ENCODE data around the gene PDIA6.
A peak's percentile ranks its signal among the peaks of the same experiment; 100 is the strongest.
"Not testable (repeated sequence)": the region's sequence is repeated elsewhere in the genome, so short reads cannot be mapped to it uniquely, and the experiment has no call there.

Gene PDIA6

DNA sequence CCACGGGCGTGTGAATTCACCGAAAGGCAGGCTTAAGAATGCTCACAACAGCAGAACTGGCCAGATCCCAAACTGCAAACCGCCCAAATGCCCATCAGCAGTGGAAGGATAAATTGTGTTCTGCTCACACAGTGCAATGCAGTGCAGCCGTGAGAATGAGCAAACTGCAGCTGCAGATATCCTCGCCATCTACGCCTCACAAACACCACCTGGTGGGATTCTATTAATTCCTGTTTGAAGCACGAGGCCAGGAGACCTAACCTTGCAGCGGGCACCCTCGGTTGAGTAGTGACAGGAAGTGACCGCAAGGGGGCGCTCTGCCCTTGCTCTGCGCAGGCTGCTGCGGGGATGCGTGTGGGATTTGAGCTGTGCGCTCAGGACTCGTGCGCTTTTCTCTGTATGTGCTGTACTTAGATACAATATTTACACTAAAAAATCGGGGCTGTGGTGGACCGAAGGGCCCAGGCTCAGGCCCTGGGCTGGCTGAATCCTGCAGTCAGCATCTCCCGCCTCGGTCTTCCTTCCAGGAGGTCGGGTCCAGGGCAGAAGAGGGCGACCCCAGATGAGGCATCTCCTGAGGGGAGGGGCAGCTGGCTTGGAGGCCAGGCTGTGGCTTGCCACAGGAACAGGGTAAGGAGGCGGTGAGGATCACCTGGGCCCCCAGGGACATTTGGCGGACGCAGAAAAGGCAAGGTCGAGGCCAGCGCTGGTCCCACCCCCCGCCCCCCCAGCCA is 19.8 kb upstream of the PDIA6 start:
- DNase-seq, result peak in 1 of 2 experiments; percentile 27

DNA sequence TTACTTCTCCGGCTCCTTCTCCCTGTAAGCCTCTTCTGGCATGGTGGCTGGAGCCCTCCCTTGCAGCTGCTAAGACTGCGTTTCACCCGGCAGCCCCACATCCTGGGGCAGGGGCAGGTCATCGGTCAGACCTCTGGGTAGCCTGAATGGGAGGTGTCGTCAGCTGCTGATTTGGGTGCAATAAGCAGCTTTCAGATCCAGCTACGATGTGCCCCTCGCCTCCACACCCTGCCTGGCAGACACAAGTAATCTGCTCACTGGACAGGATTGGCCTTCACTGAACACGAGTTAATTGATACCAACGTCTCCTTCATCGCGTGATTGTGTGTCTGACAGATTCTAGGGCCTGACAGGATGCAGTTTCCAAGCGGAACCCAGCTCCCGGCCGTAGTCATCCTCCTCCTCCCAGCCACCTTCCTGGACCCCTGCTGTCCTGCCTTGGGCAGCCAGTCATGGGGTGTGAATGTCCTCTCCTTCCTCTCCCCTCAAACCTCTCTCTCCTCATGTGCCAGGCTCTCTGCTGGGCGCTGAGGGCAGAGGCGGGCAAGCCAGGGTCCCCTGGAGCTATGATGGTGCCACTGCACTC is 18.9 kb upstream of the PDIA6 start:
- DNase-seq, result no peak

DNA sequence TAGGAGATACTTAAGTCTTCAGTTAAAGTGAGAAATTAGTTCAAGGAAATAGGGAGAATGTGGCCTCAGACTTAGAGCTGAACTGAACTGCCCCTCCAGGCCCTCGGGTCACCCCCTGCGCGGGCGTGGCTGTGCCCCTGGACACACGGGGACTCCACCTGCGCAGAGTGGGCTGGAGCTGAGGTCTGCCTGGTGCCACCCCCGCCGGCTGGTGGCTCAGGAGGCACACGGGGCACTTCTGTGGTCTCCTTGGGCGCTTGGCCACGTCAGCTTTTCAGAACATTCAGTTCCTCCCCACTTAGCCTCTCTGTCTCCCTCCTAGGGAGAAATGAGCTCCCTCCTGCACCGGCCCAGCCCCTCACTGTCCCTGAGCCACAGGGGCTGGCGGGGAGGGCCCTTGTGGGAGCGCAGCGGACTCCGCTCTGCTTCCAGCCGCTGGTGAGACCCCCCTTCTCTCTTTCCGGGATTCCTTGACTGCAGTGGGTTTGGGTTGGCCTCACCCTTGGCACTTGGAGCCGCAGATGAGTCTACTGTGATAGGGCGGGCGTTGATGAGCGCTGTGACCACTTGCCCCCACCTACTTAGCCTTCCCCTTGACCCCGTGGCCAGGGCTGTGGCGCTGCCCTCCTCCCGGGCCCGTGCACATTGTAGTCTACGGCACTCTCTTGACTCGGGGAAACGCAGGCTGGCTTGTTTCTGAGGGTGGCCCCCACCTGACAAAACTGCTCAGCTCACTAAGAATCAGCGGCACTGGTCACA is 18.2 kb upstream of the PDIA6 start:
- no peak for DNase-seq

DNA sequence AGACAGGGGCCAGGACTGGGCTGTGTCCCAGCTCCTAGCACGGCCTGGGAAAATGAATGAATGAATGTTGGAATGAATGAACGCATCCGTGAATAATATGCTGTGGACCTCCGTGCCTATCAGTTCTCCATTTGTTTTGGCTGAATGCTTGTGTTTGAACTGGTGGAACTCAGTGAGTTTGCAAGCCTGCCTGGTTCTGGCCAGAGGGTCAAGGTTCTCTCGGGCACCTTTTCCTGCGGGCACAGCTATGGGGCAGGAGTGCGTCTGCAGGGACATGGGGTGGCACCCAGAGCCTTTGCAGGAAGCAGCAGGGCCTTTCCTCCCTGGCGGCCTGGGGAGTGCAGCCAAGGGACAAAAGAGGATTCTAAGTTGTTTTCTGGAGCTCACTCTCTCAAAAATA is 17.6 kb upstream of the PDIA6 start:
- DNase-seq, result no peak

DNA sequence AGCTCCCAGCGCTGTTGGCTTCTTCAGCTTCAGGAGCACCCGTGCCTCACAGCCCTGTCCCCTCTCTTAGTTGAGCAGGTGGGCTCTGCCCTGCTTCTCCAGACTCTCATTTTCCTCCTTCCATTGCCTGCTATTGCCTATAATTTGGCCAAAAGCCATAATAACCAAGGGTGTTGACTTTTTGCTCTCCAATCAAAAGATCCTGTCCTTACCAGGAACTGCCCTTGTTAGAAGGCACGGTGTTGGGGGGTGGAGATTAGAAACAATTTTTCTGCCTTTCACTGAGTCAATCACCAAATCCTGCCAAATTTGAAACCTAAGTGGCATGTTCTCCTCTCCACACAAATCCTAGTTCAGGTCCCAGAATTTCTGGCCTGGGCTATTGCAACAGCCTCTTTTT is 16.7 kb upstream of the PDIA6 start:
- no peak for DNase-seq

DNA sequence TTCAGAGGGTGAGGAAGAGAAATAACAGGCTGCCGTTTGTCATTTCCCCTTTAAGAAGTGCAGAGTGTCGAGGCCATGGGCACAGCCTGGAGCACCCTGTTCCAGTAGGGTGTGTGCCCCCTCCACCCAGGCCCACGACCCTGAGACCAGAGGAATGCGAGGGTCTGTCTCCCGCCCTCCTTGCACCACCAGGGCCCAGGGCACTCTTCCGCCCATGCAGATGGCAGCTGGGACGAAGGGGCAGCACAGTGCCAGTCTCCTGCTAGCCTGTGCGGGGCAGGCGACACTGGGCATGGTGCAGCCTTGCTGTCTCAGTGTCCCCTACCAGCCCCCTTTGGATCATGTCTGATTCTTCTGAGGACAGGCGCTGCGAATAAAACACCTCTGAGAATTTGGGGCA is 15.8 kb upstream of the PDIA6 start:
- DNase-seq, result no peak

DNA sequence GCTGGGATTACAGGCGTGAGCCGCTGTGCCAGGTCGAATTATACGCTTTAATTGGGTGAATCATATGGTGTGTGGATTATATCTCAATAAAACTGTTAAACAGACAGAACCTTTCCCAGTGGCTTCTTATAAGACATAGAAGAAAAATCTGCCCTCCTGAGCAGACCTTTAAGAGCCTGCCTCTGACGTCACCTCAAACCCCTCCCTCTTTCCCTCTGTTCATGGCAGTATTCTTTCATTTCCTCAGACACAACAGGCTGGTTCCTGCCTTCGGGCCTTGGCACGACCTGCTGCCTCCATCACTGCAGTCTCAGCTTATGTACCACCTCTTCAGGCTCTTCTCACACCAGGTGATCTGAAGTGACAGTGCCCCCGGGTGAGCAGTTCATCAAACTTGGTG is 14.0 kb upstream of the PDIA6 start:
- no peak for DNase-seq

DNA sequence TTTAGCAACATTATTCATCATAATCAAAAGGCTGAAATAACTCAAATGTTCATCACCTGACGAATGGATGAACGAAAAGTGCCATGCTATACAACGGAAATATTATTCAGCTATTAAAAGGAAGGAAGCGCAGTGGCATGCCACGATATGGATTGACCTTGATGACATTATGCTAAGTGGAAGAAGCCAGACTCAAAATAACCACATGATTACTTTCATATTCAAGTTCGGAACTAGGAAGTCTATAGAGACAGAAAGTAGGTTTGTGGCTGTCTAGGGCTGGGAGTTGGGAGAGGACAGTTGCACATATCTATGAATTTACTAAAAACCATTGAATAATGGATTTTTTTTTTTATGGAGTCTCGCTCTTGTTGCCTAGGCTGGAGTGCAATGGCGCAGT is 13.4 kb upstream of the PDIA6 start:
- no peak for DNase-seq

DNA sequence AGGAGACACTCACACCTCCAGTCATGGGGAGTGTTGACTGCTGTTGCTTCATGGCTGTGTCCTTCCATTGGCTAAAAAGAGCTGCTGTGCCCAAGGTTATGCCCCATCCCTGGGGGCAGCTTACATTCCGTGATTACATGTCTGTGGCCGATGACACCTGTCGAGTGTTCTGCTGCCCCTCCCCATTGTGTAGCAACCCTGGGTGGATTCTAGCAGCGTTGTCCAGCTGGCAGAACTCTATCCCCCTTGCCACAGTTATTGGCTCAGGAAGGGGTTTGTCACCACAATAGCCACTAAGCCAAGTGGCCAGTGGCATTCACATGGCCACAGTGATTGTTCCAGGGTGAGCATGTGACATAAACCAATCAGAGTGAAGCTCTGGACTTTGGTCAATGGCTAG is 11.6 kb upstream of the PDIA6 start:
- DNase-seq, result no peak

DNA sequence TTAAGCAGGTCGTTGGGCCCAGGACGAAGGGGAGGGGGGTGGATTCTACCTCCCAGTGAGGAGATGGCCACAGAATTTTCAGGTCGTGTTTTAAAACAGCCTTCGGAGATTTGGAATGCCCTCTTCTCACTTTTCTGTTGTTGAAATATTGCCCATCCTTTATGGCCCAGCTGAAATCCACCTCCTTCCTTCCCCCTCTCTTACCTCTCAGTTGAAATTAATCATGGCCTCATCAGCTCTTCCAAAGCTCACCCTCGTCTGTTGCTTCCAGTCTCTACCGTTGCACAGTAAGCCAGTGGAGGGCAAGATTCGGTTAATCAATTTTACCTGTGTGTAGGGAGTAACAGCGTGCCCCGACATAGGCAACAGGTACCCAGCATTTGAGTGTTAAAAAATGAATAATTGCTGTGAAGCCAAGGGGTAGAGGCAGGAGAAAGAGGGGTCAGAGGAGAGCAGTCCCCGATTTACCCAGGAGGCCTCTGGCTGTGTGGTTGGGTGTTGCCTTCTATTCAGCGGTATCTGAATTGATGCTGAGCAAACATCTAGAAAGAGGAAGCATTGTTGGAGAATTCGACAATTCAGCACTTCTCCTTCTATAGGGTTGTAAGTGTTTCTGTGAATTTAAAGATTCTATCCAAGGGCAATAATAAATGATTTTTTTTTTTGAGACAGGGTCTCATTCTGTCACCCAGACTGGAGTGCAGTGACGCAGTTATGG is 8.6 kb upstream of the PDIA6 start:
- no peak for DNase-seq

DNA sequence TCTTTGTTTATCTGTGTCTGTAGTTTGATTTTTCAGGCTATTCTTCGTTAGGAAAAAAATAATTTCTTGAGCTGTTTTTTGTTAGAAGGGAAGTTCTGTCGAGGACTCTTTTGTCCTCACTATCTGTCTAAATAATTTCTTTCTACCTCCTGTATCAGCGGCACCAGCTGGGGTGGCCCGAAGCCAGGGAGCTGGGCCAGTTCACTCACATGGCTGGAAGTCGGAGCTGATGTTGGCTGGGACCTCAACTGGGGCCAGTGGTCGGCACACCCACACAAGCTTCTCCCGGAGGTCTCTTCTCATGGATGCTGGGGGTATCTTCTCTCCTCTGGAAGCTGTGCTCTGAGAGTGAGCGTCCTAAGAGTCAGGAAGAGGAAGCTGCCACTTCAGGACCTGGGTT is 8.0 kb upstream of the PDIA6 start:
- no peak for DNase-seq

DNA sequence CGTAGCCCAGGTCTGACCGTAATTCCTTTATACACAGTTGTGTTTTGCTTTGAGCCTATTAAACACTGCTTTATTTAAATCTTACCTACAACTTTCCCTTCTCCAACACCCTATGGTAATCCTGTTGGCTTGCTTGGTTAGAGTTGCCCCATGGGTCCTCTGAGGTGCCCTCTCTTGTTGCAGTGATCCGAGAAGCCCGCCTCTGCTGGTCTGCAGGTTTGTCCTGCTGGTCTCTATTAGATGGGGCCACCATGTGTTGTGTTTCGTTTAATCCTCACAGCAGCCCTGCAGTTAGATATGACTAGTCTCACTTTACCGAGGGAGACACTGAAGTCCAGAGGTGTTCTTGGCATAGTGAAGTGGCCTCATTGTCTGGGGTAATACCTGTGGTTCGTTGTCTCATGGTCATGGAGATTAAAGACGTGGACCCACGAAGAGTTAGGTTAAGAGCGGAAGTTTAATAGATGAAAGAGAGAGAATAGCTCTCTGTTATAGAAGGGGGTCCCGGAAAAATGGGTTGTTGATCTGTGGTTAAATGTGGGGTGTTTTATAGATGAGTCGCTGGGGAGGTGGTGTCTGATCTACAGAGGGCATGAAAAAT is 7.2 kb upstream of the PDIA6 start:
- no peak for DNase-seq

DNA sequence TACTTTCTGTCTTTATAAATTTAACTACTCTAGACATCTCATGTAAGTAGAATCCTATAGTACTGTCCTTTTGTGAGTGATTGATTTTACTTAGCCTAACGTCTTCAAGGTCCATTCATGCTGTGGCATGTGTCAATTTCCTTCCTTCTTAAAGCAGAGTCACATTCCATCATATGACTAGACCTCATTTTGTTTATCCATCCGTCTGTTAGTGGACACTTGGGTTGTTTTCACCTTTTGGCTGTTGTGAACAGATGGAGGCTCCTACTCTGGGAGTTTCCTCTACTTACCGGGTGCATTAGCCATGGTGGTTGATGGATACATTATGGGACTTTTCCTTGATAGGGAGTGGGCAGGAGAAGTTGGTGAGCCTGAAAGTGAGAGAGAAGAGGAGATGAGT is 6.4 kb upstream of the PDIA6 start:
- no peak for DNase-seq

DNA sequence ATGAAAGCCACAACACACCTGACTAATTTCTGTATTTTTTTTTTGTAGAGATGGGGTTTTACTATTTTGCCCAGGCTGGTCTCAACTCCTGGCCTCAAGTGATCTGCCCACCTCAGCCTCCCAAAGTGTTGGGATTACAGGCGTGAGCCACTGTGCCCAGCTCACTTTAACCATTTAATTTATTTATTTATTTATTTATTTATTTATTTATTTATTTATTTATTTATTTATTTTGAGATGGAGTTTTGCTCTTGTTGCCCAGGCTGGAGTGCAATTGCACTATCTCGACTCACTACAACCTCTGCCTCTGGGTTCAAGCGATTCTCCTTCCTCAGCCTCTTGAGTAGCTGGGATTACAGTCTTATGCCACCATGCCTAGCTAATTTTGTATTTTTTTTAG is 5.7 kb upstream of the PDIA6 start:
- DNase-seq, result not testable (repeated sequence)

DNA sequence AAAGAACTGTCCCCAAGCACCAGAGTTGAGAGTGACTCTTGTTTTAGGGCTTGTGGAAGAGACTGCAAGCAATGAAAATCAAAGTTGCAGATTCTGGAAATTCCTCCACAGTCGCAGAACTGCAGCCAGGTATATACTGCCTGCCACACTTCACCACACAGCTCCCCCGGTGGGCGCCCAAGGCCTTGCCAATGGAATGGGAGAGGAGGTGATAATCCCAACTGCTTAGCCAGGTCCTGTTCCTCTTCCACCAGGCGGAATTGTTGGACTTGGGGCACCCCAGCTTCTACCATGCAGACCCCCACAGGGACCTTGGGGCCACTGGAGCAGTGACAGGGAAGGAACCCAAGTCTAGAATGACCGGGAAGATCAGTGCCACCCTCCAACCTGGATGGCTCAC is 4.8 kb upstream of the PDIA6 start:
- no peak for DNase-seq

DNA sequence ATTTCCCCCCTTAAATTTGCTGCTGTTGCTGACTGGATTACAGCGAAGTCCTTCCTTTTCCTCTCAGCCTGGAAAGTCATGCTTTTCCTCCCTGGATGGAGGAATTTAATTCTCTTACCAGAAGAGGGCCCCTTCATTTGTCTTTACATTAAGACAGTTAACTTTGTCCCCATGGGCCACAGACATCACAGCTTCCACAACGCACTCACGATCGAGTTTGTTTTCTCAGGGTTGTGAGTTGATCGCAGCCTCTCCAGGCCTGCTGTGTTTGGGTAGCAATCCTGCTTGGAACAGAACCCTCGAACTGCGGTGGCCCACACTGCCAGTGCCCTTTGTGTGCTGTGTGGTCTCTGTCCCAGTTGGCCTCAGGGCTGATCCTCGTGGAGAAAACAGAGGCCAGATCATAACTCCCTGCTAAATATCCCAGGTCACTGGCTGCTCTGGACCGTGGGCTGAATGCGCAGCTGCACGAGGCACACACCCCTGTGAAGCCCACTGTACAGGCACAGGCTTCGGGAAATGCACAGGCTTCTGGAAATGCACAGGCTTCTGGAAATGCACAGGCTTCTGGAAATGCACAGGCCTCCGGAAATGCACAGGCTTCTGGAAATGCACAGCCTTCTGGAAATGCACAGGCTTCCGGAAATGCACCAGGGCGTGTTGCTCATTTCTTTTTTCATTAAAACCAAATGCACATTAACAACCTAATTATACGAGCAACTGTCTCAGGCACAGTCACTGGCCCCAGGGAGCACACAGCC is 2.2 kb upstream of the PDIA6 start:
- no peak for DNase-seq

DNA sequence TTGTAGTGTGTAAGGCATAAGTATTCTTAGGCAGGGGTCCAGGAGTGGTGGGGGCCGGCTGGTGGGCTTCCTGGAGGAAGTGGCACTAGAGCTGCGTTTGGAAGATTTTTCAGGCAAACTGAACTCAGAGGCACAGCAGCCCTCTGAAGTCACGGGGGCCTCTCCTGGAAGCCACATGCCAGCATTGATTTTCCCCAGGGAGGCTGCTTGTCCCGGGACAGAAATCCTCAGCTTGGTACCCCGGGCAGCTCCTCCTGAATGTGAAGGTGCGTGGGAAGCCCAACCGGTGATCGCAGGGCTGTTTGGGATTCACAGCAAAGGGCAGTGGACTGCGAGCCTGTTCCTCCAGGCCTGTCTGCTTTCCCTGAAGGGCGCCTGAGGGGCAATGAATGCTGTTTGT is 1.6 kb upstream of the PDIA6 start:
- no peak for DNase-seq

DNA sequence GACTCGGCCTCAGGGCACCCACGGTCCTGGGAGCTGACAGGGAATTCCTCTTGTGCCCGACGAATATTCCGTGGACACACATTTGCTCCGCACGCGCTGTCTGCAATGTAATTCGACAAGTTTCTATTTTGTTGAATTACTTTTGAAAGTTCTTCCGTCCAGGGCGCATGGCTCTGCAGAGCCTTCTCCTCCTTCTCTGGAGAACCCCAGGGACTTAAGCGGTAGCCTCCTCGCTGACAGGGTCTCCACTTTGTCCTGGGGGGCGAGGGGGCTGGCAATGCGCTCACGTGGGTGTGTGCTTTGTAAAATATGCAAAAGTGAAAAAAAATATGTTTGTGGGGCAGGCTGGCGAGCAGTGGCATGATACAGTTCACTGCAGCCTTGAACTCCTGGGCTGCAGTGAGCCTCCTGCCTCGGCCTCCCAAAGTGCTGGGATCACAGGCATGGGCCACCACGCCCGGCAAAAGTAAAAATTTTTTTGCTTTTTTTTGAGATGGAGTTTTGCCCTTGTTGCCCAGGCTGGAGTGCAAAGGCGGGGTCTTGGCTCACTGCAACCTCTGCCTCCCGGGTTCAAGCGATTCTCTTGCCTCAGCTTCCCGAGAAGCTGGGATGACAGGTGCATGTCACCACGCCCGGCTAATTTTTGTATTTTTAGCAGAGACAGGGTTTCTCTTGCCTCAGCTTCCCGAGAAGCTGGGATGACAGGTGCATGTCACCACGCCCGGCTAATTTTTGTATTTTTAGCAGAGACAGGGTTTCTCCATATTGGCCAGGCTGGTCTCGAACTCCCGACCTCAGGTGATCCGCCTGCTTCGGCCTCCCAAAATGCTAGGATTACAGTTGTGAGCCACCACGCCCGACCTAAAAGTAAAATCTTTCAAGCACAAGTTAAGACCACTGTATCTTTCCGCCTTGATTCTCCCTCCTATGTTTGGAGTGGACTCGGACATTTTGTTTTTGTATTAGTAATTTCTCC is 866 bp upstream of the PDIA6 start:
- not testable (repeated sequence) for DNase-seq

DNA sequence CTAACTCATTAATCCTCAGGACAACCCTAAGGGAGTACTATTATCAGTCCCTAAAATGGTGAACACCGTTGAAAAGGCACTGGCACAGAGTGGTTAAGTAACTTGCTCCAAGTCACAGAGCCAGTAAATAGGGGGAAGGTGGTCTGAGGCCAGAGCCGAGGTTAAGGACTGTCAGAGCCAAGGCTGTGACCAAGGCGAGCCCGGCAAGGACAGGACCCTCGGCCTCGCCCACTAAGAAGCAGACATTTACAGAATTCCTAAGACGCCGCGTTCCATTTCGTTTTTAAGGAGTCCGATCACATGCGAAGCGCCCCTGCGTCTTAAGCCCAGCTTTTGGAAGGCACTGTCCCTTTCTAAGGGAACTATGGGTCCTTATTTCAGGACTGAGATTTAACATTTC is 1.1 kb downstream of the PDIA6 start:
- DNase-seq, result no peak

DNA sequence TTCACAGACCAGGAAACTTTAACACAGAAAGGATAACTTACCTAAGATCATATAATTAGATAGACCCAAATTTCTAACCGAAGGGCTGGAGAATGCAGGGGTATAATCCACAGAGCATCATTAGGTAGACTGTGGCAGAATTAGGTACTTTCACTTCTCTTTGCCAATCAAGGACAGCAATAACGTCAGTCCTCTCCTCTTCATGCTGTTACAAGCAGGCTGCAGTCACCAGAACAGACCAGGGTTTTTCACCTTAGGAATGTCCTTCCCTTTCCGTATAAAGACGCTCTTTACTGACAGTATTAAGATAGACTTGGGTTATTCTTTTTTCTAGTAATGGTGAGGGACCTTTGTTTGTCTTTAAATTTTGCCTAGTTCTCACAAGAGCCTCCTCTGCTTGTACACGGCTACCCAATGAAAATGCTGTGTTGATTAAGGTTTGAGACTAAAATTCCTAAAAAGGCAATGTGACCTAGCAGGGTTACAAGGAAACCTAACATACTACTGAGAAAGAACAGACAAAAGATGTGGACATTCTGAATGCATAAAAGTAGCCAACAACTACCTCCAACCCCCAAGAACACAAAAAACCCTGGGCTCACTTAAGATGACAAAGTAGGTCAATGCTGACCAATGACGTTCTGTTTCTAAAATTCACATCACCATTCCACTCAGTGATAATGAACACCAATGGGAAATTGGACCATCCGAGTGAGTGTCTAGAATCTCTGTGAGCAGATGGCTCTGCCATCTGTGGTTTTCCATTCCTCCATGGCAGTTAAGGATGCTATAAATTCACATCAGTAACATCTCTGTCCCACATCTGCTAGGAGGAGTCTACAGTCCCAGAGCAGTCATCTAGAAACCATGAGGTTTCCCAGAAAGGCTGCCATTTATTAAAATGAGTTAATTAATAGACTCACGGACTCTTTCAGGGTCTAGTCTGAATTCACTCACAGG is 2.1 kb downstream of the PDIA6 start:
- DNase-seq, result peak in 1 of 2 experiments; percentile 15

All from cerebellar nuclear complex (tissue), 1 donor.